ENCODE data around the gene ERG28.
"Not testable (repeated sequence)": the region's sequence is repeated elsewhere in the genome, so short reads cannot be mapped to it uniquely, and the experiment has no call there.

The ERG28 gene

DNA sequence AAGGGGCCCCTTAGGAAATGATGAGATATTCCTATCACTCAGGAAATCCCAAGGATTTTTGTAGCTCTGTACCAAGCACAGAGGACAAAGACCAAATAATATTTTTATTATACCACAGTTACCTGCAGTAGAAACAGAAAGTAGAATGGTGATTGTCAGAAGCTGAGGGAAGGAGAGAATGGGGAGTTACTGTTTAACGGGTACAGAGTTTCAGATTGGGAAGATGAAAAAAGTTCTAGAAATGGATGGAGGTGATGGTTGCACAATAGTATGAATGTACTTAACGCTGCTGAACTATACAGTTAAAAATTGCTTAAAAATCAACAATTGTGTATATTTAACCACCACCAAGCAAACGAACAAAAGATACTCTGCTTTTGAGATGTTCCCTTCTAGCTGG, 58.2 kb downstream of the ERG28 start:
- no peak overlapping the region for H3K56ac ChIP-seq (ENCODE audit: low read length)
- no peak overlapping the region for H2BK120ac ChIP-seq (ENCODE audit: low read depth, low read length)
- no peak overlapping the region for H2BK15ac ChIP-seq (replicated peaks; ENCODE audit: low read depth)
- H2BK5ac ChIP-seq (ENCODE audit: low read length) = no peak overlapping the region
- H3K27me3 ChIP-seq (ENCODE audit: insufficient read depth, low read length, poor library complexity) = no peaks in the 10 kb centered on the region
- H2AK5ac ChIP-seq (ENCODE audit: low read length) = no peak overlapping the region
- H3K4me1 ChIP-seq (ENCODE audit: control insufficient read depth, low read depth, low read length) = peaks cover 20% of the 10 kb centered on the region
- no peaks in the 10 kb centered on the region for H3K36me3 ChIP-seq (ENCODE audit: control insufficient read depth, insufficient read depth, low read length)
- H3K23ac ChIP-seq (ENCODE audit: low read length) = no peak overlapping the region
- no peak overlapping the region for H3K4me2 ChIP-seq (ENCODE audit: low read length)
- H3K4ac ChIP-seq (ENCODE audit: low read depth, low read length) = no peak overlapping the region
- H3K18ac ChIP-seq (ENCODE audit: low read length) = no peak overlapping the region
- no peak overlapping the region for H3K27ac ChIP-seq (ENCODE audit: low read depth, low read length)
- H3K4me3 ChIP-seq (ENCODE audit: low read length) = no peak overlapping the region
- no peaks in the 10 kb centered on the region for H3K79me2 ChIP-seq (ENCODE audit: control insufficient read depth, insufficient read depth, low read length)
- no peak for DNase-seq
- no CpG with 5 or more reads among the region's 3 CpGs for WGBS (ENCODE audit: extremely low coverage, insufficient coverage, low lambda C conversion rate)
- no peak overlapping the region for H3K9ac ChIP-seq (ENCODE audit: low read length)
- H3K79me1 ChIP-seq (ENCODE audit: low read length) = no peaks in the 10 kb centered on the region
- H4K5ac ChIP-seq (ENCODE audit: low read length) = no peak overlapping the region
- H4K8ac ChIP-seq (ENCODE audit: low read depth, low read length) = no peak overlapping the region

- H3K9ac ChIP-seq (ENCODE audit: low read length); H3K56ac ChIP-seq (ENCODE audit: low read length); H3K4ac ChIP-seq (ENCODE audit: low read depth, low read length); H2AK5ac ChIP-seq (ENCODE audit: low read length); H2BK5ac ChIP-seq (ENCODE audit: low read length); H3K4me3 ChIP-seq (ENCODE audit: low read length); H4K5ac ChIP-seq (ENCODE audit: low read length); H3K36me3 ChIP-seq (ENCODE audit: control insufficient read depth, insufficient read depth, low read length); H3K27me3 ChIP-seq (ENCODE audit: insufficient read depth, low read length, poor library complexity); H3K4me2 ChIP-seq (ENCODE audit: low read length); H3K23ac ChIP-seq (ENCODE audit: low read length); H4K8ac ChIP-seq (ENCODE audit: low read depth, low read length); H3K79me2 ChIP-seq (ENCODE audit: control insufficient read depth, insufficient read depth, low read length); H3K18ac ChIP-seq (ENCODE audit: low read length); DNase-seq; H2BK120ac ChIP-seq (ENCODE audit: low read depth, low read length); H3K79me1 ChIP-seq (ENCODE audit: low read length); H2BK15ac ChIP-seq (replicated peaks; ENCODE audit: low read depth); H3K27ac ChIP-seq (ENCODE audit: low read depth, low read length): not testable (repeated sequence)
- peaks cover 17% of the 10 kb centered on the region for H3K4me1 ChIP-seq (ENCODE audit: control insufficient read depth, low read depth, low read length)
- WGBS (ENCODE audit: extremely low coverage, insufficient coverage, low lambda C conversion rate) = no CpG with 5 or more reads among the region's 6 CpGs
These were observed 59.6 kb downstream of the ERG28 start for GRCh38 chr14:75601061-75601460.

DNA sequence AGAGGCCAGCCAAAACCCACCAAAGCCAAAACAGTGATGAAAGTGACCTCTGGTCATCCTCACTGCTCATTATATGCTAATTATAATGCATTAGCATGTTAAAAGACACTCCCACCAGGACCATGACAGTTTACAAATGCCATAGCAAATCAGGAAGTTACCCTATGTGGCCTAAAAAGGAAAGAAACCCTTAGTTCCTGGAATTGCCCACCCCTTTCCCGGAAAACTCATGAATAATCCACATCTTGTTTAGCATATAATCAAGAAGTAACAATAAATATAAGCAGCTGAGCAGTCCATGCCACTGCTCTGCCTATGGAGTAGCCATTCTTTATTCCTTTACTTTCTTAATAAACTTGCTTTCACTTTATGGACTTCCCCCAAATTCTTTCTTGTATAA, 60.6 kb downstream of the ERG28 start:
- not testable (repeated sequence) for H3K9ac ChIP-seq (ENCODE audit: low read length); H3K18ac ChIP-seq (ENCODE audit: low read length); H4K5ac ChIP-seq (ENCODE audit: low read length); H3K4me2 ChIP-seq (ENCODE audit: low read length); H3K27me3 ChIP-seq (ENCODE audit: insufficient read depth, low read length, poor library complexity); H2BK15ac ChIP-seq (replicated peaks; ENCODE audit: low read depth); H3K27ac ChIP-seq (ENCODE audit: low read depth, low read length); DNase-seq; H3K4ac ChIP-seq (ENCODE audit: low read depth, low read length); H3K79me1 ChIP-seq (ENCODE audit: low read length); H3K4me1 ChIP-seq (ENCODE audit: control insufficient read depth, low read depth, low read length); H3K56ac ChIP-seq (ENCODE audit: low read length); H3K4me3 ChIP-seq (ENCODE audit: low read length); H3K79me2 ChIP-seq (ENCODE audit: control insufficient read depth, insufficient read depth, low read length); H2BK120ac ChIP-seq (ENCODE audit: low read depth, low read length); H2BK5ac ChIP-seq (ENCODE audit: low read length); H2AK5ac ChIP-seq (ENCODE audit: low read length); H4K8ac ChIP-seq (ENCODE audit: low read depth, low read length); H3K36me3 ChIP-seq (ENCODE audit: control insufficient read depth, insufficient read depth, low read length); H3K23ac ChIP-seq (ENCODE audit: low read length)
- WGBS (ENCODE audit: extremely low coverage, insufficient coverage, low lambda C conversion rate) = no CpG with 5 or more reads among the region's 1 CpG

Small RNA genes within 50 kb of the gene (small RNA-seq; reads per million reads assigned to genes)
- gene RNA5SP387 (ENCODE audit: insufficient read depth) = 1.4 reads per million

All from mesendoderm (in vitro differentiated cells).